Endometrium (tissue), 2 donors: Measurements from ENCODE around the gene TAF1C.

Experiments
- FAIRE-seq: peaks from 2 replicates; lab custom pipeline; 2012; peaks lifted over from hg19 to GRCh38; lab: Jason Lieb, UNC
- donor health status: control.
- donor health status: control.

TAF1C gene

GRCh38 chr16:84183572-84183875, 3.3 kb downstream of the TAF1C start:
- no peak for FAIRE-seq

DNA sequence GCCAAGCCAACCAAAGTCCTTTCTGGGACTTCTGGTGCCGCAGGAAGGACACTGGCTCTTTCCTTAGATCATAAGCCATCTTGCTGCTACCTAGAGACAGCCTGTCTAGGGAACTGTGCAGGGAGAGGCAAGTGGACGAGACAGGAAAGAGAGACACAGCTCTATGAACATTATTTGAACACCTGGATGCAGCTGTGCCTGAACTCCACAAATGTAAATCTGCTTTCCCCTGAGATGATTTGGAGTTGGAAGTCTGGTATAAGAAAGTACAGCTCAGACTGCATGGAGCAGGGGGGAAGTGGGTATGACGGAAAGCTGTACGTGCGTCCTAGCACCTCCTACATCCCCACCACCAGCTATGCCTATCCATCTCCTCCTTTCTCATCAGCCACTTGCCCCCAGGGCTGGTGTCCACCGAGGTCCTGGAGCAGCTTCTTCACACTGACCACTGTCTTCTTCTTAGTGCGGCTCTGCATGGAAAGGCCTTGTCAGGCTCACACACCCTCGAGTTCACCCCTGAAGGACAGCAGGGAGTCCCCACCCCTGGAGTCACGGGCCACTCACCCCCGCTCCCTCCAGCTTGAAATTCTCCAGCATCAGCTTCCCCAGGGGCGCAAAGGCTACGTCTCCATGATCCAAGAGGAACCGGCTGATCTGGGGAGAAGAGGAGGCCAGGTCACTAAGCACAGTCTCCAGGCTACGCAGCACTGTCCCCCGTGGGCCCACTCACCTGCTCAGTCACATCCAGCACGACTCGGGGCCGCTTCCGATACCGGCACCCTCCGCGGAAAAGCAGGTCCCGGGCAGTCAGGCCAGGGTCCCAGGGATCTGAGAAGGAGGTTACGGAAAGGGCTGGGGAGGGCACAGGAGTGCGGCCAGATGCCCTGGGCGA, 3.9 kb downstream of the TAF1C start:
- FAIRE-seq: no peak

GRCh38 chr16:84182104-84182503, 4.8 kb downstream of the TAF1C start:
- FAIRE-seq: no peak

DNA sequence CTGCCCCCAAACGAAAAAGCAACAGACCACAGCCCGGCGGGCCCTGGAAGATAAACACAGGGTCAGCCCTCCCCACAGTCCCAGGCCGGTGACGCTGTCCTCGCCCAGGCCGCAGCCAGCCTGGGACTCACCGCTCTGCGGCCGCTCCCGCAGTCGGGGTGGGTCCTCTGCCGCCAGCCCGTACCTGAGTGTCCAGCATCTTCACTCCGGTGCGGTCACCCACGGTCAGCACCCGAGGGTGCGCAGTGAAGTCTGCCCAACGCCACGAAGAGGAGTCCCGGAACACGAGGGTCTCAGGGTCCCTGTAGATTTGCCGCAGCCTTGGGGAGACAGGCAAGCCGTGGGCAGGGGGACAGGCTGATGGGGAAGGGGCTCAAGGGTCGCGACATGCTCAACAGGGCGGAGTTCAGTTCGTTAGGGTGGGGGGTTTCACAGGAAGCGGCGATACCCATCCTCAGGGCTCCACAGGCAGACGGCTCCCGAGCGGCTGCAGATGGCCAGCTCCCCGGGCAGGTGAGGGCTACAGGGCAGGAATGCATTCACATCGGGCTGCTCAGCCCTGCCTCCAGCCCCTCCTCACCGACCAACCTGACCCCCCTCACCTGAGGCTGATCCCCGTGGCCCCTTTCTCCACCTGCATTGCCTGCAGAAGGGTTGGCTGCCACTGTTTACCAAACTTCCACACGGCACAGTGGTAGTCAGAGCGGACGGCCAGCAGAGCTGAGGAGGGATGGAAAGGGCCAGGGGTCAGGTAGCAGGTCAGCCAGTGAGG, 5.5 kb downstream of the TAF1C start:
- no peak for FAIRE-seq

- no peak for FAIRE-seq
Measured at GRCh38 chr16:84180519-84181140, 6.2 kb downstream of the TAF1C start.

DNA sequence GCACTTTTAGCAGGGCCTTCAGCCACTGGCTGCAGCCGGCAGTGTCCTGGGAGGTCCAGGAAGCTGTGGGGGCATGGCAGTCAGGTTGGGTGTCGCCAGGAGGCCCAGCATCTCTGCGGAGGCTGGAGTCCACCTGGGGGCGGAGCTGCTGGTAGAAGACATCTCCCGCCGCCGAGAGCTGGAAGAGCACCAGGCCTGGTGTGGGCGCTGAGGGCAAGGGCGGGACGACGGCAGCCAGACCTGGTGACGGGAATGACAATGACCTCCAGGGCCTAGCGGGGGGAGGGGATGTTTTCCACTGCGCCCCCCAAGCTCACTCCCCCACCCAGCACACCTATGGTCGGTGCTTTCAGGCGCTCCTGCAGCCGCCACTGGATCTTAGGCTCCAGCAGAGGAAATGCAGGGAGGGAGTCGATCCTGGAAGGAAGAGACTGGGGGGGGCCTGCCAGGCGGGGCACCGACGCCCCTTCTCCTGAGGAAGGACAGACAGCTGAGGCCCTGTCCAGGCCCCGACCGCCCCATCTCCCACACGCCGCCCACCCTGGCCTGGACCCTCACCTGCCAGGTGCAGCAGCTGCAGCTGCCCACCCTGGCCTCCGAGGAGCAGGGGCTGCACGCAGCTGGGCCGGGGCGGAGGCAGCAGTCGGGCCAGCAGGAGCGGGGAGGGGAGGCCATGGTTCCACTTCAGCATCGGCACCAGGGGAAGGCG, 7.1 kb downstream of the TAF1C start:
- no peak for FAIRE-seq

- FAIRE-seq: no peak
Measured at GRCh38 chr16:84178892-84179611, 7.8 kb downstream of the TAF1C start.

DNA sequence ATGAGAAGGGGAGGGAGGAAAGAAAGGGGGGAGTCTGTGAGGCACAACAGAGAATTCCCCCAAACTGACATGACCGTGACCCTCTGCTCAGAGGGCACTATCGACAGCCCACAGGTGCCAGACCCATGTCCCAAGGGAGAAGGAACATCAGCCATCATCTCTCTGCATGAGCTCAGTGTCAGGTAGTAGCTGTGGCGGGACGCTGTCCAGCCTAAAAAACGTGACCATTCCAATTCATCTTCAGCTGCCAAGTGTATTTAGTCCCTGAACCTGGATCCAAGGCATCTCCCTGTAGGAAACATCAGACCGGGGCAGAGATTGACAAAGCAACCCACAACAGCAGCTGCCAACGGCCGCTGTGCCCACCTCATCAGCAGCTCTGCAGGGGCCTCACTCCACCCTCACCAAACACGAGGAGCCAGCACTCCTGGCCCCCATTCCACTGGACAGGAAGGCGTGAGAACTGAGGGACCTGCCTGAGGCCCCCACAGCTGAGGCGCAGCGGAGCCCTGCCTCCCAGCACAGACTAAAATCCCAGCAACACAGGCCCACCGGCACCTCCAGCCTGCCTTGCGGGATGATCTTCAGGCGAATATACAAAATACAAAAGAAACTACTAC, 8.6 kb downstream of the TAF1C start:
- FAIRE-seq: no peak

DNA sequence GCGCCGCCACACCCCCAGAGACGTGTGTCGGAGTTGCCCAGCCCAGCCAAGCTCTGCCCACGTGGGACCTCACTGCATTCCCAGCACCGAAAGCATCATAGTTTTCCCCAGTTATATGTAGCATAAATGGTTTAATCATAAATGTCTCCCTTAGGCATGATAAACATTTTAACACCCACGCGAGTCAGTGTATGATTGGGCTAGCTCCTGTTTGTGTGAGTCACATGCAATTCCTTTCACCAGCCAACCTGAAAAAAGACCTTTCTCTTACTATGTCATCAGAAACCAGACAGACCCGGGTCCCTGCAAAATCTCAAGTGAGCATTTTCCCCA, 9.2 kb downstream of the TAF1C start:
- FAIRE-seq: no peak

DNA sequence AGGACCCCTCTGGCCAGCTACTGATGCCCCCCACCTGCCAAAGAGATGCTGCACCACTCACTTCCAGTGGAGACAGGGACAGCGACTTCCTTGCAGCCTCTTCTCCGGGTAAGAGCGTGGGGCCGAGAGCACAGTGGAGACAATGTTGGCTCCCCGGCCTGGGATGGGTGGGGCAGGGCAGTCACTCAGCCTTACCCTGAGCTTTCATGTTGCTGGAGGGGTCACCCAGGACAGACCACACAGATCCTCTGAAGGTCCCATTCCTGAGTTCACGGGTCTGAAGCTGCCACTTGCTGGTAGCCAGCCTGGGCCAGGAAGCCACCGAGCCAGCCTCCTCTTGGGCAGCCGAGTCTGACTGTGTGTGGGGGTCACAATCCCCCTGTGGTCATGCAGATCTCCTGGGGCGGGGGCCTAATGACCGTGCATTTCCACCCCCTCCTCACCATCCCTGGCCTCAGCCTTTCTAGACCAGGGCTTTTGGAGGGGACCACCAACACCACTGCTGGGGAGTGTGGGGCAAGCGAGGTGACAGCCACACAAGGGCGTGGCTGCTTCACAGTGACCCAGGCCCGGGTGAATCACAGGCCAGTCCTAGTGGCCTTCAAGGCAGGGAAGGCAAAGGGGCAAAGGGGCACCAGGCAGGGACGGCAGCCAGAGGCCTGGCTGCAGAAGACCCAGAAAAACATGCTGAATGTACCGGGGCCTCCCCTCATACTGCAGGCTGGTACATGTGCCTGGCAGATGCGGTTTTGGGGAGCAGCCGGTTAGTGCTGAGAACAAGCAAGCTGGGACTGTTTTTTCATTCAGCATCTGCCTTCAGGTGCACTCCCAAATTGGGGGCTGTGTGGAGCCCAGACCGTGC, 10.4 kb downstream of the TAF1C start:
- no peak for FAIRE-seq

GRCh38 chr16:84175350-84176081, 11.3 kb downstream of the TAF1C start:
- FAIRE-seq: no peak

GRCh38 chr16:84174396-84174795, 12.5 kb downstream of the TAF1C start:
- no peak for FAIRE-seq

GRCh38 chr16:84169765-84170310, 17.0 kb downstream of the TAF1C start:
- FAIRE-seq: no peak

GRCh38 chr16:84166796-84167695, 19.8 kb downstream of the TAF1C start:
- no peak for FAIRE-seq

DNA sequence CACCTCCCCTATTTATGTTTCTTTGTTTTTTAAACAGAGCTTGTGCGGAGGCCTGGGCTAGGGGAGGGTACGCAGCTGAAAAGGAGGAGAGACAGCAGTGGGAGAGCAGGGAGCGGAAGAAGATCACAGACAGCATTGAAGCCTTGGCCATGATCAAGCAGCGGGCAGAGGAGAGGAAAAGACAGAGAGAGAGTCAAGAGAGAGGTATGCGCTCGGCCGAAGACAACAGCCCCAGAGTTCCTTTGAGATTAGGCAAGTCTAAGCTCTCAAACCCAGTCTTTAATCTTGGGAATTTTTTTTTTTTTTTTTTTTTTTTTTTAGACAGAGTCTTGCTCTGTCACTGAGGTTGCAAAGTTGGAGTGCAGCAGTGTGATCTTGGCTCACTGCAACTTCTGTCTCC, 21.1 kb downstream of the TAF1C start:
- FAIRE-seq: no peak

DNA sequence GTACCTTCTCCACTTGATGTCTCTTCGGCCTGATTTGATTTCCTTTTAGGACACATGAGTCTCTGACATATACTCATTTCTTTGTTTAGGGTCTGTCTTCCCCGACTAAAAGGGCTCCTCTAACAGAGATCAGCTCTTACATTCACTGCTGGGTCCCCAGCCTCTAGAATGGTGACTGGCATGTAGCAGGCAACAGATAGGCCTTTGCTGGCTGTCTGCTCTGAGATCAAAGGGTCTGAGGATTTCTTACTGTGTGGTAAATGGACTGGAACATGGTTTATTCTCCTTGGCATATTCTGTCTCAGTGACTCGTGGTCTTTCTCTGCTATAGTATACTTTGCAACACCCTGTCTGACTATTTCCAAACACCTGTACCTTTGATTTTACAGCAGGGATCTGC, 25.1 kb downstream of the TAF1C start:
- no peak for FAIRE-seq

- no peak for FAIRE-seq
Measured at GRCh38 chr16:84161037-84161436, 25.8 kb downstream of the TAF1C start.

DNA sequence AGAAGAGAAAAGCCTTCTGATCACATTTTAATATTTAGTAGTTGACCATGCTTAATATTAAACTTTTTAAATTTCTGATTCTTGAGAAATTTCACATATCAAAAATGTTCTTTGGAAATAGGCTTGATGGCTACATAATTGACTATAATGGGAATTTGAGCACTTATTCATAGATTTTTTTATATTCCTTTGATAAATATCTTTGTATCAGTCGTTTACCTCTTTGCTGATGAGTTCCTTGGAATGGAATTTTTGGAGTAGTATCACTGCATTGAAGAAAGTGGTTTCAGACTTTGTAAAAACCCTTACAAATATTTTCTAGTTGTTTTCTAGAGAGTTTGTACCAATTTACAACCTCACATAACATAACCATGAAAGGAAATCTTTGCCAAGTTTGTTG, 27.1 kb downstream of the TAF1C start:
- FAIRE-seq: peak; percentile 33
